ENCODE data around the gene CRACR2B.

- TF ChIP-seq CTCF (conservative IDR thresholded peaks at IDR 0.05) (no peak), EZH2 (IDR thresholded peaks at IDR 0.05; ENCODE audit: low read depth) (no peak)
Measured at GRCh38 chr11:849951-850774, 22.4 kb downstream of the CRACR2B start.
